GM23338 (cell line): ENCODE data around the gene BCAR3. TPM values are rescaled to one million over a fixed set of nuclear protein-coding genes. Genes with fewer than 3 reads are reported as not detected.

Experiments
- ATAC-seq: fragments of 200-7000 bp; cut with Tn5 transposase; 3 replicates; pipeline ENCODE4 v1.9.1; 2020
- DNase-seq: peaks from one replicate; pipeline ENCODE4 v3.0.0-alpha.2; 2015; ENCODE audit warnings: low spot score
- H2AFZ ChIP-seq: fragments of 200-600 bp; sonication (generic); 2 replicates; pipeline ENCODE4 v1.8.0; 2016; ENCODE audit warnings: antibody characterized with exemption, mild to moderate bottlenecking, moderate library complexity
- H3F3A ChIP-seq: fragments of 200-600 bp; sonication (generic); replicated peaks from 2 replicates; pipeline ENCODE4 v1.8.0; 2017; ENCODE audit warnings: antibody characterized with exemption, mixed run types, low read depth
- H3K27ac ChIP-seq: fragments of 200-600 bp; sonication (generic); 2 replicates; pipeline ENCODE4 v1.6.1; 2016; ENCODE audit warnings: low read depth
- H3K27me3 ChIP-seq: fragments of 200-600 bp; sonication (generic); 2 replicates; pipeline ENCODE4 v1.8.0; 2016; ENCODE audit warnings: mild to moderate bottlenecking, mixed run types, moderate library complexity; ENCODE audit not compliant: insufficient read depth
- H3K36me3 ChIP-seq: fragments of 200-600 bp; sonication (generic); 2 replicates; pipeline ENCODE4 v1.8.0; 2016; ENCODE audit warnings: mild to moderate bottlenecking; ENCODE audit not compliant: insufficient read depth
- H3K4me1 ChIP-seq: fragments of 200-600 bp; sonication (generic); 2 replicates; pipeline ENCODE4 v1.8.0; 2016; ENCODE audit warnings: mild to moderate bottlenecking, moderate library complexity; ENCODE audit not compliant: insufficient read depth
- H3K4me2 ChIP-seq: fragments of 200-600 bp; sonication (generic); 2 replicates; pipeline ENCODE4 v1.7.1; 2017; ENCODE audit warnings: mixed run types
- H3K4me3 ChIP-seq: fragments of 200-600 bp; sonication (generic); 2 replicates; pipeline ENCODE4 v1.6.1; 2016; ENCODE audit warnings: mixed run types
- H3K79me2 ChIP-seq: fragments of 200-600 bp; sonication (generic); replicated peaks from 2 replicates; pipeline ENCODE4 v1.8.0; 2017; ENCODE audit warnings: mild to moderate bottlenecking; ENCODE audit not compliant: insufficient read depth
- H3K9me2 ChIP-seq: fragments of 200-600 bp; sonication (generic); 2 replicates; pipeline ENCODE4 v1.8.0; 2017; ENCODE audit not compliant: insufficient read depth
- H4K20me1 ChIP-seq: fragments of 200-600 bp; sonication (generic); replicated peaks from 2 replicates; pipeline ENCODE4 v1.8.0; 2017; ENCODE audit warnings: mild to moderate bottlenecking; ENCODE audit not compliant: insufficient read depth
- H3K27ac Mint-ChIP-seq: 2 replicates; pipeline ENCODE4 v1.8.0; 2020; ENCODE audit warnings: inconsistent platforms, mild to moderate bottlenecking, moderate library complexity, mixed read lengths
- H3K27me3 Mint-ChIP-seq: 3 replicates; pipeline ENCODE4 v1.8.0; 2022; ENCODE audit warnings: low read depth, mild to moderate bottlenecking, moderate library complexity, mixed read lengths, inconsistent platforms; ENCODE audit not compliant: insufficient read depth, poor library complexity
- H3K36me3 Mint-ChIP-seq: 3 replicates; pipeline ENCODE4 v1.8.0; 2021; ENCODE audit warnings: low read depth, mild to moderate bottlenecking, inconsistent platforms, moderate library complexity, mixed read lengths
- H3K4me1 Mint-ChIP-seq: 3 replicates; pipeline ENCODE4 v1.8.0; 2020; ENCODE audit warnings: mild to moderate bottlenecking, inconsistent platforms, mixed read lengths
- H3K4me3 Mint-ChIP-seq: 3 replicates; pipeline ENCODE4 v1.8.0; 2021; ENCODE audit warnings: moderate library complexity, mild to moderate bottlenecking, inconsistent platforms, mixed read lengths
- H3K9me3 Mint-ChIP-seq: 3 replicates; pipeline ENCODE4 v1.8.0; 2020; ENCODE audit warnings: moderate library complexity, mild to moderate bottlenecking, inconsistent platforms, mixed read lengths
- CREB1 ChIP-seq: fragments of 250-450 bp; sonication (Bioruptor Pico); IDR thresholded peaks from 2 replicates; pipeline ENCODE4 v1.5.0; 2020; ENCODE audit warnings: low read depth, mild to moderate bottlenecking, moderate library complexity
- ETS1 ChIP-seq: IDR thresholded peaks from 2 replicates; pipeline ENCODE4 v1.6.1; 2016; ENCODE audit warnings: antibody characterized with exemption
- EZH2 ChIP-seq: fragments of 200-600 bp; sonication (generic); IDR thresholded peaks from one replicate; pipeline ENCODE4 v1.8.0; 2017; ENCODE audit warnings: antibody characterized with exemption, mild to moderate bottlenecking, low read depth; ENCODE audit not compliant: unreplicated experiment
- EZH2phosphoT487 ChIP-seq: fragments of 200-600 bp; sonication (generic); IDR thresholded peaks from one replicate; pipeline ENCODE4 v1.8.1; 2018; ENCODE audit warnings: antibody characterized with exemption; ENCODE audit not compliant: unreplicated experiment
- JUNB ChIP-seq: IDR thresholded peaks from one replicate; pipeline ENCODE4 v1.6.1; 2016; ENCODE audit warnings: antibody characterized with exemption; ENCODE audit not compliant: unreplicated experiment
- NANOG ChIP-seq: IDR thresholded peaks from 2 replicates; pipeline ENCODE4 v1.6.1; 2016; ENCODE audit warnings: antibody characterized with exemption, borderline replicate concordance
- POLR2AphosphoS5 ChIP-seq: IDR thresholded peaks from 2 replicates; pipeline ENCODE4 v1.6.1; 2016; ENCODE audit warnings: antibody characterized with exemption, low read depth
- STAT1 ChIP-seq: IDR thresholded peaks from one replicate; pipeline ENCODE4 v1.6.1; 2016; ENCODE audit warnings: antibody characterized with exemption; ENCODE audit not compliant: unreplicated experiment
- ZNF114 ChIP-seq: fragments of 250-450 bp; sonication (Bioruptor Pico); IDR thresholded peaks from 2 replicates; pipeline ENCODE4 v1.5.0; 2020; ENCODE audit warnings: mild to moderate bottlenecking, moderate library complexity
- ZNF331 ChIP-seq: fragments of 250-450 bp; sonication (Bioruptor Pico); IDR thresholded peaks from 2 replicates; pipeline ENCODE4 v1.5.0; 2020; ENCODE audit warnings: low read depth, mild to moderate bottlenecking, moderate library complexity
- ZNF462 ChIP-seq: fragments of 250-450 bp; sonication (Bioruptor Pico); IDR thresholded peaks from 2 replicates; pipeline ENCODE4 v1.5.0; 2020; ENCODE audit warnings: mild to moderate bottlenecking, moderate library complexity
- polyA plus RNA-seq: library from polyadenylated mRNA; unstranded; fragments of >200 nt; fragmentation: Nextera tagmentation; extraction: Ambion mirVana; gene quantifications from 2 replicates; pipeline ENCODE4 v1.2.1, GENCODE V29; 2016
- total RNA-seq: library from RNA; depleted of rRNA; stranded (reverse); fragments of >200 nt; shearing (Covaris generic); gene quantifications from 2 replicates; pipeline ENCODE4 v1.2.3, GENCODE V29; 2014
- TF ChIP-seq, protein P1 (sequence below), 2 experiments: fragments of 200-600 bp in 1 of 2; sonication (generic) in 1 of 2; conservative IDR thresholded peaks; 2 replicates each; pipeline versions ENCODE4 v1.5.1 to v1.6.1; 2016 to 2017; ENCODE audit warnings: antibody characterized with exemption in 2 of 2, low read depth in 2 of 2, mild to moderate bottlenecking in 2 of 2, moderate library complexity in 1 of 2
- TF ChIP-seq, protein P2 (sequence below): IDR thresholded peaks from one replicate; pipeline ENCODE4 v1.6.1; 2018; ENCODE audit warnings: antibody characterized with exemption; ENCODE audit not compliant: unreplicated experiment

Gene BCAR3
- total and polyA plus RNA-seq, 2 experiments from 2014 or later: 5.5 to 9.7 TPM

GRCh38 chr1:93729502-93729901 lies 47.9 kb upstream of the BCAR3 start:
- H2AFZ ChIP-seq: no peak overlapping the region
- no peaks in the 10 kb centered on the region for H3K27me3 ChIP-seq
- no peak overlapping the region for H3K4me3 Mint-ChIP-seq
- H3K27me3 Mint-ChIP-seq: peaks cover 4% of the 10 kb centered on the region
- no peak overlapping the region for H3K27ac Mint-ChIP-seq
- no peaks in the 10 kb centered on the region for H3K79me2 ChIP-seq
- no peak for TF ChIP-seq CREB1 (CRISPR knock-in tag)
- no peak for TF ChIP-seq STAT1
- TF ChIP-seq ZNF462 (CRISPR knock-in tag): no peak
- TF ChIP-seq ETS1: no peak
- TF ChIP-seq JUNB: no peak
- TF ChIP-seq, protein P1, sequence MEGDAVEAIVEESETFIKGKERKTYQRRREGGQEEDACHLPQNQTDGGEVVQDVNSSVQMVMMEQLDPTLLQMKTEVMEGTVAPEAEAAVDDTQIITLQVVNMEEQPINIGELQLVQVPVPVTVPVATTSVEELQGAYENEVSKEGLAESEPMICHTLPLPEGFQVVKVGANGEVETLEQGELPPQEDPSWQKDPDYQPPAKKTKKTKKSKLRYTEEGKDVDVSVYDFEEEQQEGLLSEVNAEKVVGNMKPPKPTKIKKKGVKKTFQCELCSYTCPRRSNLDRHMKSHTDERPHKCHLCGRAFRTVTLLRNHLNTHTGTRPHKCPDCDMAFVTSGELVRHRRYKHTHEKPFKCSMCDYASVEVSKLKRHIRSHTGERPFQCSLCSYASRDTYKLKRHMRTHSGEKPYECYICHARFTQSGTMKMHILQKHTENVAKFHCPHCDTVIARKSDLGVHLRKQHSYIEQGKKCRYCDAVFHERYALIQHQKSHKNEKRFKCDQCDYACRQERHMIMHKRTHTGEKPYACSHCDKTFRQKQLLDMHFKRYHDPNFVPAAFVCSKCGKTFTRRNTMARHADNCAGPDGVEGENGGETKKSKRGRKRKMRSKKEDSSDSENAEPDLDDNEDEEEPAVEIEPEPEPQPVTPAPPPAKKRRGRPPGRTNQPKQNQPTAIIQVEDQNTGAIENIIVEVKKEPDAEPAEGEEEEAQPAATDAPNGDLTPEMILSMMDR (conservative IDR thresholded peaks at IDR 0.05; ENCODE audit: low read depth in 2 of 2): no peak
- TF ChIP-seq ZNF114: no peak
- no peak for TF ChIP-seq EZH2phosphoT487
- TF ChIP-seq, protein P2, sequence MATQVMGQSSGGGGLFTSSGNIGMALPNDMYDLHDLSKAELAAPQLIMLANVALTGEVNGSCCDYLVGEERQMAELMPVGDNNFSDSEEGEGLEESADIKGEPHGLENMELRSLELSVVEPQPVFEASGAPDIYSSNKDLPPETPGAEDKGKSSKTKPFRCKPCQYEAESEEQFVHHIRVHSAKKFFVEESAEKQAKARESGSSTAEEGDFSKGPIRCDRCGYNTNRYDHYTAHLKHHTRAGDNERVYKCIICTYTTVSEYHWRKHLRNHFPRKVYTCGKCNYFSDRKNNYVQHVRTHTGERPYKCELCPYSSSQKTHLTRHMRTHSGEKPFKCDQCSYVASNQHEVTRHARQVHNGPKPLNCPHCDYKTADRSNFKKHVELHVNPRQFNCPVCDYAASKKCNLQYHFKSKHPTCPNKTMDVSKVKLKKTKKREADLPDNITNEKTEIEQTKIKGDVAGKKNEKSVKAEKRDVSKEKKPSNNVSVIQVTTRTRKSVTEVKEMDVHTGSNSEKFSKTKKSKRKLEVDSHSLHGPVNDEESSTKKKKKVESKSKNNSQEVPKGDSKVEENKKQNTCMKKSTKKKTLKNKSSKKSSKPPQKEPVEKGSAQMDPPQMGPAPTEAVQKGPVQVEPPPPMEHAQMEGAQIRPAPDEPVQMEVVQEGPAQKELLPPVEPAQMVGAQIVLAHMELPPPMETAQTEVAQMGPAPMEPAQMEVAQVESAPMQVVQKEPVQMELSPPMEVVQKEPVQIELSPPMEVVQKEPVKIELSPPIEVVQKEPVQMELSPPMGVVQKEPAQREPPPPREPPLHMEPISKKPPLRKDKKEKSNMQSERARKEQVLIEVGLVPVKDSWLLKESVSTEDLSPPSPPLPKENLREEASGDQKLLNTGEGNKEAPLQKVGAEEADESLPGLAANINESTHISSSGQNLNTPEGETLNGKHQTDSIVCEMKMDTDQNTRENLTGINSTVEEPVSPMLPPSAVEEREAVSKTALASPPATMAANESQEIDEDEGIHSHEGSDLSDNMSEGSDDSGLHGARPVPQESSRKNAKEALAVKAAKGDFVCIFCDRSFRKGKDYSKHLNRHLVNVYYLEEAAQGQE: no peak
- TF ChIP-seq ZNF331 (CRISPR knock-in tag): no peak
- no peak for TF ChIP-seq EZH2
- no peak for TF ChIP-seq NANOG
- no peak for TF ChIP-seq POLR2AphosphoS5
- H3K9me2 ChIP-seq: no peaks in the 10 kb centered on the region
- H3K36me3 ChIP-seq: no peaks in the 10 kb centered on the region
- no peak overlapping the region for H3K4me3 ChIP-seq
- no peaks in the 10 kb centered on the region; the same call in 2 of the 3 replicates for H3K36me3 Mint-ChIP-seq
- no peak for ATAC-seq
- H3K4me1 Mint-ChIP-seq: peaks cover 23% of the 10 kb centered on the region
- H3F3A ChIP-seq: no peaks in the 10 kb centered on the region
- no peak overlapping the region for H3K4me2 ChIP-seq
- peaks cover 11% of the 10 kb centered on the region for H3K4me1 ChIP-seq
- no peak for DNase-seq
- H3K27ac ChIP-seq: no peak overlapping the region
- H3K9me3 Mint-ChIP-seq: no peaks in the 10 kb centered on the region
- no peaks in the 10 kb centered on the region for H4K20me1 ChIP-seq
